Measurements from ENCODE around the gene LRRC18.

Gene LRRC18

GRCh38 chr10:48939790-48940325 lies at the start of gene LRRC18:
Gene LRRC18, minus strand, starts transcription at chr10:48939840. Its CDS starts 25,685 bp downstream, at chr10:48914155.
- no peak for FAIRE-seq

DNA sequence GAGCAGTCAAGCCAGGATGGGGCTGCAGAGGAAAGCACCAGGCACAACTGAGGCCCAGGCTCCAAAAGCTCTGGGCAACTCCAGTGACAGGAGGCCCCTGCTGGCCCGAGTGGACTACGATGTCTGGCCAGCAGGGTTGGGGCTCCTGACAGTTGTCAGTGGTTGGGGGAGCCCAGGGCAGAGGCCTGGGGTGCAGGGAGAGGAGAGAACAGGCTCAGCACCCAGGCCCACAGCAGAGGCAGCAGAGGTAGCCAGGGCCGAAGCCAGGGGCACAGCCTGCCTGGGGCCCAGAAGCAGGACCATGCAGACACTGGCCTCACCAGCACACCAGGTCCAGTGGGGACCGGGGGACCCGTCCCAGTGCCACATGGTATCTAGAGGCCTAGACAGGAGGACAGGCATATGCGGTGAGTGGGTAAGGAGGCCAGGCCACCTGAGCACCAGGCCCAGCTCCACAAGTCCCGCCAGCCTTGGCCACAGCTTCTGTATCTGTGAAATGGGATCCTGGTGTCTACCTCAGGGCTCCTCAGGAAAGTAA lies 46.0 kb upstream of the LRRC18 start:
- FAIRE-seq = no peak

DNA sequence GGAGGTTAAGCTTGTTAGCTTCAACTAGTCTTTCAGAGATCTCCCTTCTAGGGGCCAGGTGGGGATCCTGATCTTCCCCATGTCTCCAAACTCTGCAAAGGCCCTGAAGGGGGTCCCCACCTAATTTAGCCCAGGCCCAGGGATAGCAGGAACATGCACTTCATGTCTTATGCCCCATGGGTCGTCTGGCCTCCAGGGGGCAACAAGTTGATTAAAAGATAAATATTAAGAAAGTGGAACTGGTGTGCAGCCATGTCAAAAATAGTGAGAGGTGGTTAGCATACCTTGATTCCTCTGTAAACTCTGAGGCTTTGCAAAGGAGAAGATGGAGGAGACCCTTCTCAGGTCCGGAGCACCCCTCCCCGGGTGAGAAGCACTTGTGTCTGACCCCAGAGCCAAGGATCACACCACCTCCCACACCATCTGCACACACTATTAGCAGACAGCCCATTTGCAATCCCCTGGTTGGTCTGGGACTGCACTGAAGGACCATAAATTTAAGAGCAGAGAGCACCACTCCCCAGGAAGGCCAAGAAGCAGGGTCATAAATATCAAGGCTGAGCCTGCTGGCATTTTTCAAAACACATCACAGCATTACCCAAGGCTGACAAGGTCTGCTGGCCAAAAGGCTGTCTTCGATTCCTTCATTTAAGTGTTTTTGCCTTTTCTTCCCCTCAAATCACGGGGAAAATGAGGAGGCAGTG lies 44.2 kb upstream of the LRRC18 start:
- FAIRE-seq = no peak

- FAIRE-seq = no peak
Observed at GRCh38 chr10:48982584-48982983, 42.9 kb upstream of the LRRC18 start.

GRCh38 chr10:48981310-48981907 lies 41.8 kb upstream of the LRRC18 start:
- no peak for FAIRE-seq

DNA sequence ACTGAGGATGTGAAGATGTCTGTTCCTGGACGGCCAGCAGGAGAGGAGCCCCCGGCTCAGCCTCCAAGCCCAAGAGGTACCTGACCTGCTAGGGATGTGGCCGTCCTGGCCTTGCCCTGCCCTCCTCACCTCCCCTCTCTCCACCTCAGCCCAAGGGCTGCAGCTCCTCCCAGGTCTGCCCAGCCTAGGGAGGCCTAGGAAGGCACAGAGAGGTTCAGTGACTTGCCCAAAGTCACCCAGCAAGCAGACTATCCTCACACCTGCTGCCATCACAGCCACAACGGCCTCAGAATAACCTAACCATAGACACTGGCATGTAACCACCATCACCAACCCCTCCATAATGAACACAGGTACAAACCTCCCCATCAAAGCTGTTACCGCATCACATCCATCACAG lies 38.7 kb upstream of the LRRC18 start:
- FAIRE-seq = no peak

GRCh38 chr10:48976196-48976595 lies 36.6 kb upstream of the LRRC18 start:
- no peak for FAIRE-seq

DNA sequence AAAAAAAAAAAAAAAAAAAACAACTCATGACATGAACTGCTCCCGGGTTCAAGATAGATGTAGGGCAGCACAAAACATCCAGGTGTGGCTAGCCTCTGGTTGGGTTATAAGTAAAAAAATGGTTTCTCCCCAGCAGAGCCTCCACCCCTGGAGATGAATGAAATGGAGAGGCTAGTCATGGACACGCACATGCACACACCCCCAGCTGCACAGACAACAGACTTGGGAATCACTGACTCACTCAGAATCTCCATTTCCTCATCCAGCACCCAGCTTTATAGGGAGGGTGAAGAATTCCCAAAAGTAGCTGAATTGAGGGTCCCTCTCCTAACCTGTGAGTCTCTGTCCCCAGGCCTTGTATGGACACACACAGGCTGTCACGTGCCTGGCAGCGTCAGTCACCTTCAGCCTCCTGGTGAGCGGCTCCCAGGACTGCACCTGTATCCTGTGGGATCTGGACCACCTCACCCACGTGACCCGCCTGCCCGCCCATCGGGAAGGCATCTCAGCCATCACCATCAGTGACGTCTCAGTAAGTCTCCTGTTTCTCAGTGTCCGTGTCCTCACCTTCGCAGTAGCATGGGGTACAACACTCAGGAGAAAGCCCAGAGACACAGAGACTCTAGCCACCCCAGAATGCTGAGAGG lies 35.0 kb upstream of the LRRC18 start:
- no peak for FAIRE-seq

GRCh38 chr10:48973065-48973464 lies 33.4 kb upstream of the LRRC18 start:
- FAIRE-seq = no peak

DNA sequence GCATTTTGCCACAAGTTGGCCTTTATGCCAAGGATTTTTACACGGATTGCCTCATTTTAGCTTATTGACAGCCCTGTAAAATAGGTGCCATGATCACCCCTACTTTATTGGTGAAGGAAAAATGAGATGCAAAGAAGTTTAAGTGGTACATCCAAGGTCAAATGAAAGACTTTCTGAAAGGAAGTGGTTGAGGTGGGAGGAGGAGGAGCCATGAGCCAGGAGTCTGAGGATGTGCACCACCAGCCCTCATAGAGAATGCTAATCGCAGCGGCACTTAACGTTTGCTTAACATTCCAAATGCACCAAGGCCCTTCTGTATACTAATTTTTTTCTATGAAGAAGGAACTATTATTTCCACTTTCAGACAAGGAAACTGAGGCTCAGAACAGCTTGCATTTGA lies 31.0 kb upstream of the LRRC18 start:
- no peak for FAIRE-seq

GRCh38 chr10:48970046-48970445 lies 30.4 kb upstream of the LRRC18 start:
- FAIRE-seq = no peak

DNA sequence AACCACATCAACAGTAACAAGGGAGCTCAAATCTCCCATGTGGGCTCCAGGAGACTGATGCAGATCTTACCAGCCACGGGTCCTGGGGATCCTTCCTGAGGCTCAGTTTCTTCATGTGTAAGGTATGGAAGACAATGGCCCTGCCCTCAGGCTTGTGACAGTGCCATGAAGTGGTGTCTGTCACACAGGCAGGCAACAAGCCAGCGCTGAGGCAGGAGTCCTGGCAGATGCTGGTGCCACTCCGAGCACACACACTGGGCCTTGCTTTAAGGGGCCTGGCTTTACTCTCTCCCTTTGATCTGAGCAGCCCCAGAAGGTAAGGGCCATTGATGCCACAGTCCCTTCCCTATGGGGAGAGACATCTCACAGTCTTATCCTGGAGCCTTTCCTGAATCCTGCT lies 28.4 kb upstream of the LRRC18 start:
- FAIRE-seq = no peak

DNA sequence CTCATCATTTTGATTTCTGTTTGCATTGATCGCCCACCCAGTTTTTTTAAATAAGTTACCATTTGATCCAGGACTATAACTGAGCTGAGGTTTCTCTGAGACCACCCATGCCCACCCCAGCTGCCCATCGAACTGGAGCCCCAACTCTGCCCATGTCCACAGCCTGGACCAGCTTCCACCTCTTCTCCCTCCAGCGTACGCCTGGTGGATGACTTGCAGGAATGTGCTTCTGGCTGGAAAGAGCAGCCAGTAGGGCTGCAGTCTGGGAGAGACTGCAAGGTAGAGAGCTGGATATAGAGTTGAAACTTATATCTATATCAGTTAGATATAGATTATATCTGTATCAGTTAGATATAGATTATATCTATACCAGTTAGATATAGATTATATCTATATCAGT lies 25.8 kb upstream of the LRRC18 start:
- no peak for FAIRE-seq

GRCh38 chr10:48964038-48964437 lies 24.4 kb upstream of the LRRC18 start:
- no peak for FAIRE-seq

DNA sequence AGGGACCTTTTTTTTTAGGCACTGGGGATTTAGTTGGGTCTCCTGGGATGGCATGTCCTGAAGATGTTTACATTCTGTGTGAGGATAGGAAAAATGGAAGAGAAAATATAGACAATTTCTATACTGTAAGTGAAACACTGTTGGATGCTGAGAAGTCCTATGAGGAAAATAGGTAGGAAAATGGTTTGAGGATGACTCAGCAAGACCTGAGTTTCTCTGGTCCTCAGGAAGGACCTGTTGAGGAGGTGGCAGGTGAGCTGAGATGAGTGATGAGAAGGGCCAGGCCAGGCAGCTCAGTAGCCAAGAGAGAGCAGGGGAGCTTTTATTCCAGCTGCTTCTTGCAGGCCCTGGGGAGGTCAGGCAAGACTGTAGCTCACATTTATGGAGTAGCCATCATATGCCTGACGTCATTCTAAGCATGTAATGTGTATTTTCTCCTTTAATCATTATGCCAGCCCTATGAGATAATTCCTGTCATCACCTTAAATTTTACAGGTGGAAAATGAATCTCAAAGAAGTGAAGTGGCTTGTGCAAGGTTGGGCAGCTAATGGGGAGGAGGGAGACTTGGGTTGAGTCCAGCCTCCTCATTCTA lies 19.1 kb upstream of the LRRC18 start:
- FAIRE-seq = no peak

GRCh38 chr10:48957361-48958151 lies 17.9 kb upstream of the LRRC18 start:
- no peak for FAIRE-seq

DNA sequence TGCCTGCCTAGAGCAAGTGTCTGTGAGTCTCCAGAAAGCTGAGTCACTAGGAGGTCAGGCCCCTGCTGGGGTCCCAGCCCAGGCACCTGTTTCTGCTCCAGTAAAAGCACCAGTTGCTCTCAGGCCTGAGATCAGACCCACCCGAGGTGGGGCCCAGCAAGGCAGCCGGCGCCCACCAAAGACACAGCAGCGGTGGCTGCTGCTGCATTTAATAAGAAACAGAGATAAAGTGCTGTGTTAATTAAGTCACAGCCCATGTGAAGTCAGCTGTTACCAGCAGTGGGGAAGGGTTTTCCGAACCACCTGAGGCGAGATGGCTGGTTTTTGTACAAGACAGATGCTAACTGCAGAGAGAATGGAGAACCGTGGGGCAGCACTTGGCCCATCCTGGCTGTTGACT lies 12.1 kb upstream of the LRRC18 start:
- FAIRE-seq = no peak

- no peak for FAIRE-seq
Observed at GRCh38 chr10:48948470-48949037, 8.9 kb upstream of the LRRC18 start.

DNA sequence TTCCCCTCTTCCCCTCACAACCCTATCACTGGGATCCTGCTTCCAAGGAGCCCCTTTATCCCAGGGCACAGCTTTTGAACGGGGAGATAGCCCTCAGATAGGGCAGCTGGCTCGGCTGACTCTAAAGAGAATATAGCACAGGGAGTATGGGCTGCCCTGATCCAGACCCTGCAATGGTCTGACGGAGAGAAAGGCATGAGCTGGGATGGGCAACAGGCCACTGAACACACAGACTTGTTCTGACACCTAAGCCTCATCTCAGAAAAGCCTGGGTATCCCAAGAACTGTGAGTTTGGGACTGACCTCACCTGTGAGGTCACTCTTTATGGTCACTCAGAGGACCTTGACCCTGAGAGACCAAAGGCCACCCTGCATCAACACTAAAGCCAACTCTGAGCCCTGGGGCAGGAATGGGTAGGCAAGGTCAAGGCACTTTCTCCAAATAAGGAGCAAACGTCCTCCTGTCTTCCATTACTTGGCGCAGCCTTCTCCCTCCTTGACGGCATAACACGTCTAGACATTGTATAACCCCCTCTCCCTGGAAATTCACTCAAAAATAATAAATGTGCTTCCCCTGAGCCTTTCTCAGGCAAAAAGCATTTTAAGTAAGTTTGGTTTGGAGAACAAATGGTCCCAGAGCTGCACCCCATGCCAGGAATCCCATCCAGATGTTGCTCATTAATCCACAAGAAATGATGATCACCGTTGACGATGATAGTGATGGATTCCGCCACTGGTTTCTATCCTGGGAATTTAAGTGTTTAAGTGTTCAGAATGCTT lies 8.2 kb upstream of the LRRC18 start:
- FAIRE-seq = no peak

- FAIRE-seq = no peak
Observed at GRCh38 chr10:48946891-48947500, 7.4 kb upstream of the LRRC18 start.

DNA sequence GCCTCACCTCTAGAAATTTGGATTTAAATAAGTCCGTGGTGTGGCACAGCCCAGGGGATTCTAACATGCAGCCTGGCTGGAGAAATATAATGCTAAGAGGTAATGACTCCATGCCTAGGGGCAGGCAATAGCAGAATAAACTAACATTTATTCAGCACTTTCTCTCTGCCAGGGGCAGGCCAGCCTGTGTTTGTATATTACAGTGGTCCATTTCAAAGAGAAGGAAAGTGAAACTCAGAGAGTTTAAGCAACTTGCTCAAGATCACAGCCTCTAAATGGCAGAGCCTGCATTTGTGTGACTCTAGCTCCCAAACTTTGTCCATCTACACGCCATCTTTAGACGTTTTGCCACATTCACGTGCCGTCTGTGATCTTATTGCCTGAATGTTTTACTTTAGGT lies 6.7 kb upstream of the LRRC18 start:
- no peak for FAIRE-seq
